ENCODE data around the gene LCN15. TPM values are rescaled to one million over a fixed set of nuclear protein-coding genes. Genes with fewer than 3 reads are reported as not detected.
A peak's percentile ranks its signal among the peaks of the same experiment; 100 is the strongest.

LCN15 gene
- total RNA-seq, 1 experiment from 2014 or later: not detected

DNA sequence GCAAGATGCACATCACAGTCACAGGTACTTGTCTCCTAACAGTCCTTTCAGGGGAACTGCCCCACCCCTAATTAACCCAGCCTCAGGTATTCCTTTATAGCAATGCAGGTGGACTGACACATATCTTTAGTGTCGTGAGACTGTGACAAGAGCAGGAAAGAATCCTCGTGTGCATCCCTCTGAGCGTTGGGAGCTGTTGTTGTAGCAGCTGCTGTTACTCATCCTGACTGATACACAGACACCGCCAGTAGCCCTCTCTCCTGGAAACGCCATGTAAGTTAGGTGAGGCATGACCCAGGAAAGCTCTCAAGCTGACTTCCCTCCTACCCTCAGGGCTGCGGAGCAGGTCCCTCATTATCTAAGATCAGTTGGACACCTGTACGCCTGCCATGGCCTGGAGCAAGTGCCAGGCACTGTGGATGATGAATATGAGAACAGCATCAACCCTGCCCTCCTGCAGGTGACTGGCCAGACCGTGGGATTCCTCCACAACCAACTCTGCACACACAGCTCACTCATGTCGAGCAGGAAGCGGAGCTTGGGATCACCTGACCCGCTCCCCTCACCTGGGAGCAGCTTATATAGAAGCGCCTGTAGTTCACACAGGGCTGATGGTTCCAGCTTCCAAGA lies 10.2 kb upstream of the LCN15 start:
- Histone ChIP-seq H3F3A (ENCODE audit: low read length, unreplicated experiment) (no peaks in the 10 kb centered on the region), H3K4me3 (ENCODE audit: low read length) (no peak overlapping the region), H3K9me3 (ENCODE audit: low read length) (no peaks in the 10 kb centered on the region), H2AFZ (ENCODE audit: low read length) (no peak overlapping the region), H3K9ac (ENCODE audit: low read length) (no peak overlapping the region), H3K4me1 (ENCODE audit: insufficient read depth, low read length) (no peaks in the 10 kb centered on the region; the same call in 1 of the 2 replicates), H3K9me2 (replicated peaks; ENCODE audit: low read length) (no peaks in the 10 kb centered on the region), H4K20me1 (ENCODE audit: low read length) (no peaks in the 10 kb centered on the region), H3K79me2 (ENCODE audit: low read length) (no peaks in the 10 kb centered on the region), H3K36me3 (ENCODE audit: low read depth, low read length) (no peaks in the 10 kb centered on the region), H3K27ac (ENCODE audit: low read length) (no peak overlapping the region), H3K27me3 (ENCODE audit: low read length) (peaks cover 15% of the 10 kb centered on the region; the same call in 1 of the 2 replicates), H3K4me2 (ENCODE audit: low read length) (no peak overlapping the region)
- POLR2A ChIA-PET (ENCODE audit: unreplicated experiment): interaction anchor here (0.6 kb wide), 1 partner anchor 150 kb away, joined by 4 read pairs; no protein-coding TSS in a partner anchor
- TF ChIP-seq EZH2 (IDR thresholded peaks at IDR 0.05; ENCODE audit: low read length, unreplicated experiment): no peak
- TF ChIP-seq CTCF (conservative IDR thresholded peaks at IDR 0.05; ENCODE audit: low read depth, low read length): no peak
- TF ChIP-seq EZH2phosphoT487 (IDR thresholded peaks at IDR 0.05; ENCODE audit: borderline replicate concordance, low read length): no peak
- no peak for DNase-seq
- CTCF ChIA-PET: no interaction called here
- BruUV-seq (replicated peaks): no TSS peak
- no peak for ATAC-seq
- intact Hi-C loops (cut with micrococcal nuclease): no loop called here

- no peak for TF ChIP-seq EZH2phosphoT487 (IDR thresholded peaks at IDR 0.05; ENCODE audit: borderline replicate concordance, low read length)
- TF ChIP-seq EZH2 (IDR thresholded peaks at IDR 0.05; ENCODE audit: low read length, unreplicated experiment): no peak
- no peak for TF ChIP-seq CTCF (conservative IDR thresholded peaks at IDR 0.05; ENCODE audit: low read depth, low read length)
- POLR2A ChIA-PET (ENCODE audit: unreplicated experiment): no interaction called here
- intact Hi-C loops (cut with micrococcal nuclease): no loop called here
- Histone ChIP-seq H3K27ac (ENCODE audit: low read length) (no peak overlapping the region), H3F3A (ENCODE audit: low read length, unreplicated experiment) (no peaks in the 10 kb centered on the region), H3K4me2 (ENCODE audit: low read length) (no peak overlapping the region), H3K9me3 (ENCODE audit: low read length) (no peaks in the 10 kb centered on the region), H4K20me1 (ENCODE audit: low read length) (no peaks in the 10 kb centered on the region), H2AFZ (ENCODE audit: low read length) (no peak overlapping the region), H3K9ac (ENCODE audit: low read length) (no peak overlapping the region), H3K36me3 (ENCODE audit: low read depth, low read length) (no peaks in the 10 kb centered on the region), H3K4me1 (ENCODE audit: insufficient read depth, low read length) (no peaks in the 10 kb centered on the region; the same call in 1 of the 2 replicates), H3K79me2 (ENCODE audit: low read length) (no peaks in the 10 kb centered on the region), H3K9me2 (replicated peaks; ENCODE audit: low read length) (no peaks in the 10 kb centered on the region), H3K4me3 (ENCODE audit: low read length) (no peak overlapping the region), H3K27me3 (ENCODE audit: low read length) (peaks cover 8% of the 10 kb centered on the region; the same call in 1 of the 2 replicates)
- no TSS peak for BruUV-seq (replicated peaks)
- ATAC-seq: no peak; the same call in 1 of the 2 replicates
- DNase-seq: peak; percentile 25
- CTCF ChIA-PET: no interaction called here
Measured at GRCh38 chr9:136773386-136774044, 9.2 kb upstream of the LCN15 start.

GRCh38 chr9:136771907-136772415 lies 7.6 kb upstream of the LCN15 start:
- DNase-seq: no peak
- intact Hi-C loops (cut with micrococcal nuclease): no loop called here
- TF ChIP-seq EZH2phosphoT487 (IDR thresholded peaks at IDR 0.05; ENCODE audit: borderline replicate concordance, low read length) (no peak), EZH2 (IDR thresholded peaks at IDR 0.05; ENCODE audit: low read length, unreplicated experiment) (no peak), CTCF (conservative IDR thresholded peaks at IDR 0.05; ENCODE audit: low read depth, low read length) (no peak)
- Histone ChIP-seq H3F3A (ENCODE audit: low read length, unreplicated experiment) (no peaks in the 10 kb centered on the region), H3K27ac (ENCODE audit: low read length) (no peak overlapping the region), H3K4me3 (ENCODE audit: low read length) (no peak overlapping the region), H3K9me3 (ENCODE audit: low read length) (no peaks in the 10 kb centered on the region), H3K4me1 (ENCODE audit: insufficient read depth, low read length) (peaks cover 3% of the 10 kb centered on the region; the same call in 1 of the 2 replicates), H3K36me3 (ENCODE audit: low read depth, low read length) (no peaks in the 10 kb centered on the region), H3K79me2 (ENCODE audit: low read length) (no peaks in the 10 kb centered on the region), H4K20me1 (ENCODE audit: low read length) (no peaks in the 10 kb centered on the region), H3K9me2 (replicated peaks; ENCODE audit: low read length) (no peaks in the 10 kb centered on the region), H3K27me3 (ENCODE audit: low read length) (no peaks in the 10 kb centered on the region; the same call in 1 of the 2 replicates), H2AFZ (ENCODE audit: low read length) (no peak overlapping the region), H3K4me2 (ENCODE audit: low read length) (no peak overlapping the region), H3K9ac (ENCODE audit: low read length) (no peak overlapping the region)
- no TSS peak for BruUV-seq (replicated peaks)
- ChIA-PET CTCF (no interaction called here), POLR2A (ENCODE audit: unreplicated experiment) (no interaction called here)
- no peak for ATAC-seq

Measured in PC-3 (cell line).